Loucy (cell line): ENCODE measurements around the gene BRIP1.

Source experiments
- H2AFZ ChIP-seq: fragments of 200-600 bp; sonication (generic); 2 replicates; pipeline ENCODE4 v1.6.0; 2016; ENCODE audit warnings: antibody characterized with exemption, mild to moderate bottlenecking, low read length, moderate library complexity
- H3F3A ChIP-seq: fragments of 200-600 bp; 2 replicates; pipeline ENCODE4 v1.6.0; 2016; ENCODE audit warnings: antibody characterized with exemption, low read depth, mild to moderate bottlenecking
- H3K27me3 ChIP-seq: fragments of 200-600 bp; sonication (generic); 2 replicates; pipeline ENCODE4 v1.6.1; 2014; ENCODE audit warnings: low read length, mild to moderate bottlenecking; ENCODE audit not compliant: insufficient read depth, poor library complexity, severe bottlenecking
- H3K36me3 ChIP-seq: fragments of 200-600 bp; sonication (generic); 2 replicates; pipeline ENCODE4 v1.6.1; 2016; ENCODE audit warnings: low read length; ENCODE audit not compliant: insufficient read depth
- H3K4me1 ChIP-seq: fragments of 200-600 bp; sonication (generic); 2 replicates; pipeline ENCODE4 v1.5.1; 2014; ENCODE audit warnings: low read length, mild to moderate bottlenecking; ENCODE audit not compliant: insufficient read depth, poor library complexity, severe bottlenecking
- H3K4me2 ChIP-seq: fragments of 200-600 bp; sonication (generic); 2 replicates; pipeline ENCODE4 v1.6.0; 2014; ENCODE audit warnings: antibody characterized with exemption, low read length, low read depth, mild to moderate bottlenecking; ENCODE audit not compliant: poor library complexity, severe bottlenecking
- H3K4me3 ChIP-seq: fragments of 200-600 bp; sonication (generic); 2 replicates; pipeline ENCODE4 v1.5.1; 2014; ENCODE audit warnings: low read length, mild to moderate bottlenecking, mixed read lengths; ENCODE audit not compliant: poor library complexity, severe bottlenecking
- H3K79me2 ChIP-seq: fragments of 200-600 bp; sonication (generic); 2 replicates; pipeline ENCODE4 v1.6.1; 2014; ENCODE audit warnings: low read length; ENCODE audit not compliant: insufficient read depth
- H3K9ac ChIP-seq: fragments of 200-600 bp; sonication (generic); 2 replicates; pipeline ENCODE4 v1.6.0; 2014; ENCODE audit warnings: mild to moderate bottlenecking, low read depth, low read length, moderate library complexity; ENCODE audit not compliant: poor library complexity, severe bottlenecking
- H3K9me2 ChIP-seq: fragments of 200-600 bp; sonication (generic); replicated peaks from 2 replicates; pipeline ENCODE4 v1.6.1; 2016; ENCODE audit warnings: low read depth, low read length, mixed read lengths
- H3K9me3 ChIP-seq: fragments of 200-600 bp; sonication (generic); 2 replicates; pipeline ENCODE4 v1.6.1; 2014; ENCODE audit warnings: mild to moderate bottlenecking, antibody characterized with exemption, low read length, low read depth; ENCODE audit not compliant: insufficient read depth
- H4K20me1 ChIP-seq: fragments of 200-600 bp; sonication (generic); 2 replicates; pipeline ENCODE4 v1.6.0; 2014; ENCODE audit warnings: antibody characterized with exemption, low read length, mild to moderate bottlenecking; ENCODE audit not compliant: insufficient read depth, poor library complexity, severe bottlenecking
- CTCF ChIP-seq: fragments of 200-600 bp; sonication (generic); conservative IDR thresholded peaks from 2 replicates; pipeline ENCODE4 v1.5.1; 2014; ENCODE audit warnings: mild to moderate bottlenecking, antibody characterized with exemption, low read length
- EZH2phosphoT487 ChIP-seq: fragments of 200-600 bp; IDR thresholded peaks from 2 replicates; pipeline ENCODE4 v1.6.1; 2018; ENCODE audit warnings: antibody characterized with exemption, mild to moderate bottlenecking, moderate library complexity, borderline replicate concordance

Gene BRIP1

GRCh38 chr17:61726977-61727376, 136.4 kb downstream of the BRIP1 start:
- Histone ChIP-seq H3K27me3 (no peaks in the 10 kb centered on the region), H3F3A (no peaks in the 10 kb centered on the region), H3K9me3 (no peaks in the 10 kb centered on the region), H3K36me3 (no peaks in the 10 kb centered on the region), H3K9ac (no peak overlapping the region), H3K4me1 (peaks cover 6% of the 10 kb centered on the region), H2AFZ (no peak overlapping the region), H3K4me3 (no peak overlapping the region), H4K20me1 (no peaks in the 10 kb centered on the region), H3K4me2 (no peak overlapping the region), H3K79me2 (no peaks in the 10 kb centered on the region), H3K9me2 (no peaks in the 10 kb centered on the region)
- TF ChIP-seq CTCF (no peak), EZH2phosphoT487 (no peak)

GRCh38 chr17:61724777-61725176, 138.6 kb downstream of the BRIP1 start:
- no peak overlapping the region for H3K4me2 ChIP-seq
- H3K9me2 ChIP-seq = no peaks in the 10 kb centered on the region
- no peaks in the 10 kb centered on the region for H3K36me3 ChIP-seq
- H3K9me3 ChIP-seq = no peaks in the 10 kb centered on the region
- H3F3A ChIP-seq = no peaks in the 10 kb centered on the region
- H2AFZ ChIP-seq = no peak overlapping the region
- H4K20me1 ChIP-seq = no peaks in the 10 kb centered on the region
- no peak overlapping the region for H3K4me3 ChIP-seq
- H3K4me1 ChIP-seq = peaks cover 6% of the 10 kb centered on the region
- no peak overlapping the region for H3K9ac ChIP-seq
- H3K79me2 ChIP-seq = no peaks in the 10 kb centered on the region
- TF ChIP-seq CTCF (no peak), EZH2phosphoT487 (no peak)
- H3K27me3 ChIP-seq = no peaks in the 10 kb centered on the region

DNA sequence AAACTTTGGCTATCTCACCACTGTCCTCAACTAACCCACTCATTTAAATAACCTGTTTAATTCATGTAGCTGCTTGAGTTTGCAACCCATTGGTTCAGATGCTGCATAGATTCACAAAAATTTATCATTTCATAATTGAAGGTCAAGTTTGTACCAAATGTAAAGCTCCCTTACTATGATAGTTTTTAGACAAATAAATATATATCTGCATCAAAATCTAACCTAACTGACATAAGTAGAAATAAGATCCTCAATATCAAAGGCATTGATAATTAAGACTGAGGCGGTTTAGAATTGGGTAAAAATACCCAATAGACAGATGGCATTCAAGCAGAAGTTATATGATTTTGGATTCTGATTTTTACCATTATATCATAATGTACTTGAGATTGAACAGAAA, 139.4 kb downstream of the BRIP1 start:
- Histone ChIP-seq H3F3A (no peaks in the 10 kb centered on the region), H3K9me3 (no peaks in the 10 kb centered on the region), H3K4me3 (no peak overlapping the region), H2AFZ (no peak overlapping the region), H3K4me1 (peaks cover 6% of the 10 kb centered on the region), H4K20me1 (no peaks in the 10 kb centered on the region), H3K9ac (no peak overlapping the region), H3K4me2 (no peak overlapping the region), H3K9me2 (no peaks in the 10 kb centered on the region), H3K79me2 (no peaks in the 10 kb centered on the region), H3K27me3 (no peaks in the 10 kb centered on the region), H3K36me3 (no peaks in the 10 kb centered on the region)
- TF ChIP-seq CTCF (no peak), EZH2phosphoT487 (no peak)
